ENCODE results near the gene DAAM1. TPM values are rescaled to one million over a fixed set of nuclear protein-coding genes. Genes with fewer than 3 reads are reported as not detected.

Gene DAAM1
- total RNA-seq, 1 donor from 2014 or later, result 38.0 TPM

DNA sequence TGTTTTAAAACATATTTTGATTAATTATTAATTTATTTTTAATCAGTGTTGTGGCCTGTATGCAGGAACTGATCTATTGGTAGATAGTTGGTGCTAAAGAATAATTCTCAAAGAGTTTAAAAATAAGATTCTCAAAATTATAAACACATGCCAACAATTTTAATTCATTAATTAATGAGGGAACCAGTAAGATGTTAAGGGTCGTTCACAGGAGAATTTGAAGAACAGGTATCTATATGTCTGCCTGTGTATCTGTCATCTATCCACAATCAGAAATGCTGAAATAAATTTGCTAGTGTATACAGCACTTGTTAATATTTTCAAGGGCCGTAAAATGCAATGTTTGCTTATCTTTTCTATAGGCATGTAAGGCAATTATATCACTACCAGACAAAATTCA, 18.4 kb downstream of the DAAM1 start:
- Mint-ChIP-seq H3K36me3 (ENCODE audit: low read depth, unreplicated experiment) (no peaks in the 10 kb centered on the region), H3K27ac (ENCODE audit: unreplicated experiment) (no peak overlapping the region), H3K9me3 (ENCODE audit: unreplicated experiment) (no peaks in the 10 kb centered on the region), H3K4me1 (ENCODE audit: low read depth, unreplicated experiment) (peaks cover 12% of the 10 kb centered on the region), H3K4me3 (ENCODE audit: unreplicated experiment) (no peak overlapping the region), H3K27me3 (ENCODE audit: low read depth, unreplicated experiment) (no peaks in the 10 kb centered on the region)
- Histone ChIP-seq H3K79me2 (ENCODE audit: insufficient read depth, low read length) (peaks cover 47% of the 10 kb centered on the region), H3K36me3 (ENCODE audit: insufficient read depth, low read length) (no peaks in the 10 kb centered on the region), H2AFZ (ENCODE audit: low read depth, low read length) (no peak overlapping the region), H4K20me1 (ENCODE audit: insufficient read depth, low read length) (peaks cover 13% of the 10 kb centered on the region), H3K4me3 (ENCODE audit: insufficient read depth, low read depth, low read length) (no peak overlapping the region), H3K9ac (ENCODE audit: low read length) (no peak overlapping the region), H3K4me1 (ENCODE audit: insufficient read depth, low read length) (peaks cover 10% of the 10 kb centered on the region), H3K27ac (ENCODE audit: low read depth, low read length) (no peak overlapping the region), H3K4me2 (ENCODE audit: low read length) (no peak overlapping the region), H3K27me3 (ENCODE audit: insufficient read depth, low read length) (no peaks in the 10 kb centered on the region), H3K9me3 (ENCODE audit: insufficient read depth, low read depth, low read length) (no peaks in the 10 kb centered on the region)
- no peak for FAIRE-seq
- DNase-seq (ENCODE audit: low read depth), result no peak
- TF ChIP-seq, protein P1, sequence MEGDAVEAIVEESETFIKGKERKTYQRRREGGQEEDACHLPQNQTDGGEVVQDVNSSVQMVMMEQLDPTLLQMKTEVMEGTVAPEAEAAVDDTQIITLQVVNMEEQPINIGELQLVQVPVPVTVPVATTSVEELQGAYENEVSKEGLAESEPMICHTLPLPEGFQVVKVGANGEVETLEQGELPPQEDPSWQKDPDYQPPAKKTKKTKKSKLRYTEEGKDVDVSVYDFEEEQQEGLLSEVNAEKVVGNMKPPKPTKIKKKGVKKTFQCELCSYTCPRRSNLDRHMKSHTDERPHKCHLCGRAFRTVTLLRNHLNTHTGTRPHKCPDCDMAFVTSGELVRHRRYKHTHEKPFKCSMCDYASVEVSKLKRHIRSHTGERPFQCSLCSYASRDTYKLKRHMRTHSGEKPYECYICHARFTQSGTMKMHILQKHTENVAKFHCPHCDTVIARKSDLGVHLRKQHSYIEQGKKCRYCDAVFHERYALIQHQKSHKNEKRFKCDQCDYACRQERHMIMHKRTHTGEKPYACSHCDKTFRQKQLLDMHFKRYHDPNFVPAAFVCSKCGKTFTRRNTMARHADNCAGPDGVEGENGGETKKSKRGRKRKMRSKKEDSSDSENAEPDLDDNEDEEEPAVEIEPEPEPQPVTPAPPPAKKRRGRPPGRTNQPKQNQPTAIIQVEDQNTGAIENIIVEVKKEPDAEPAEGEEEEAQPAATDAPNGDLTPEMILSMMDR (IDR thresholded peaks at IDR 0.05; ENCODE audit: insufficient read depth, low read depth, low read length), result no peak
- TF ChIP-seq EZH2 (IDR thresholded peaks at IDR 0.05; ENCODE audit: insufficient read depth, low read length), result no peak

DNA sequence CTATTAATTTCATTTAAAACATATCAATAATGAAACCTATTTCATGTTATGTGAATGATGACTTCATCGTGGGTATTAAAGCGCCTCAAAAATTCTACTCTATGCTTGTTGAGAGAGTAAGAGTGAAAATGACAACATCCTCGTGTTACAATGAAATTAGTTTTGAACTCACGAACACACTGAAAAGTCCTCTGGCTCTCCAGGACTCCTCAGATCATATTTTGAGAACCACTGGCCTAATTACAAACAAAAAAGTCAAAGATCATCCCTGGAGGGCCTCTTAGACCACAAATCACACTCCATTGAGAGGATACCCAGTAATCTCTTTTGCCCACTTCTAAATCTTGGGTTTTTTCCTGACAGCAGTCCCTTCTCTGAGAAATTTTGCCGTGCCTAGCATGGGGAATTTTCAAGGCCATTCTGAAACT, 19.1 kb downstream of the DAAM1 start:
- no peaks in the 10 kb centered on the region for H3K36me3 Mint-ChIP-seq (ENCODE audit: low read depth, unreplicated experiment)
- no peak overlapping the region for H3K4me3 Mint-ChIP-seq (ENCODE audit: unreplicated experiment)
- H3K27ac ChIP-seq (ENCODE audit: low read depth, low read length), result peak overlapping the region; percentile 38

More for the DNA sequence above, 19.1 kb downstream of the DAAM1 start:
- Histone ChIP-seq H3K9ac (ENCODE audit: low read length) (no peak overlapping the region), H2AFZ (ENCODE audit: low read depth, low read length) (no peak overlapping the region), H3K27me3 (ENCODE audit: insufficient read depth, low read length) (no peaks in the 10 kb centered on the region), H3K4me3 (ENCODE audit: insufficient read depth, low read depth, low read length) (no peak overlapping the region), H4K20me1 (ENCODE audit: insufficient read depth, low read length) (peaks cover 10% of the 10 kb centered on the region), H3K4me2 (ENCODE audit: low read length) (no peak overlapping the region), H3K36me3 (ENCODE audit: insufficient read depth, low read length) (no peaks in the 10 kb centered on the region), H3K9me3 (ENCODE audit: insufficient read depth, low read depth, low read length) (no peaks in the 10 kb centered on the region), H3K79me2 (ENCODE audit: insufficient read depth, low read length) (peaks cover 44% of the 10 kb centered on the region), H3K4me1 (ENCODE audit: insufficient read depth, low read length) (peaks cover 10% of the 10 kb centered on the region)
- TF ChIP-seq, protein P1 (IDR thresholded peaks at IDR 0.05; ENCODE audit: insufficient read depth, low read depth, low read length), result no peak
- TF ChIP-seq EZH2 (IDR thresholded peaks at IDR 0.05; ENCODE audit: insufficient read depth, low read length), result no peak
- Mint-ChIP-seq H3K27me3 (ENCODE audit: low read depth, unreplicated experiment) (no peaks in the 10 kb centered on the region), H3K27ac (ENCODE audit: unreplicated experiment) (peak overlapping the region; percentile 8), H3K4me1 (ENCODE audit: low read depth, unreplicated experiment) (peaks cover 14% of the 10 kb centered on the region), H3K9me3 (ENCODE audit: unreplicated experiment) (no peaks in the 10 kb centered on the region)
- peak; percentile 43 for FAIRE-seq
- DNase-seq (ENCODE audit: low read depth), result no peak

Measured in astrocyte (in vitro differentiated cells and primary cell).